Measurements from ENCODE around the gene FERMT2. TPM values are rescaled to one million over a fixed set of nuclear protein-coding genes. Genes with fewer than 3 reads are reported as not detected.

Gene FERMT2
- total and polyA plus RNA-seq, 2 experiments from 2014 or later, result 68.8 to 79.8 TPM

- H3K27me3 ChIP-seq, result no peaks in the 10 kb centered on the region
- no peak overlapping the region for H3K4me3 ChIP-seq
- peaks cover 24% of the 10 kb centered on the region for H3K36me3 ChIP-seq
- no peak for TF ChIP-seq CTCF (IDR thresholded peaks at IDR 0.05; ENCODE audit: low read depth, low read length)
- peak in 1 of 2 donors; percentile 57 for DNase-seq (ENCODE audit: low read depth in 1 of 2, low spot score in 1 of 2)
- peaks cover 25% of the 10 kb centered on the region for H3K4me1 ChIP-seq (ENCODE audit: low read depth)
- H3K27ac ChIP-seq, result no peak overlapping the region
- H3K9me3 ChIP-seq (ENCODE audit: low read depth), result no peaks in the 10 kb centered on the region
Measured at GRCh38 chr14:52919971-52920370, 30.9 kb downstream of the FERMT2 start.

- Histone ChIP-seq H3K9me3 (ENCODE audit: low read depth) (no peaks in the 10 kb centered on the region), H3K4me3 (no peak overlapping the region), H3K4me1 (ENCODE audit: low read depth) (peaks cover 14% of the 10 kb centered on the region), H3K27me3 (no peaks in the 10 kb centered on the region), H3K36me3 (peaks cover 24% of the 10 kb centered on the region), H3K27ac (peak overlapping the region; percentile 21)
- TF ChIP-seq CTCF (IDR thresholded peaks at IDR 0.05; ENCODE audit: low read depth, low read length), result no peak
- DNase-seq (ENCODE audit: low read depth in 1 of 2, low spot score in 1 of 2), result peak in 1 of 2 donors; percentile 57
Measured at GRCh38 chr14:52918486-52918885, 32.4 kb downstream of the FERMT2 start.

- H3K4me3 ChIP-seq, result no peak overlapping the region
- no peaks in the 10 kb centered on the region for H3K27me3 ChIP-seq
- peaks cover 24% of the 10 kb centered on the region for H3K36me3 ChIP-seq
- peaks cover 7% of the 10 kb centered on the region for H3K4me1 ChIP-seq (ENCODE audit: low read depth)
- no peak overlapping the region for H3K27ac ChIP-seq
- no peak for DNase-seq (ENCODE audit: low read depth in 1 of 2, low spot score in 1 of 2)
- no peaks in the 10 kb centered on the region for H3K9me3 ChIP-seq (ENCODE audit: low read depth)
- no peak for TF ChIP-seq CTCF (IDR thresholded peaks at IDR 0.05; ENCODE audit: low read depth, low read length)
Measured at GRCh38 chr14:52917735-52918134, 33.1 kb downstream of the FERMT2 start.

- H3K4me1 ChIP-seq (ENCODE audit: low read depth), result no peaks in the 10 kb centered on the region
- no peaks in the 10 kb centered on the region for H3K9me3 ChIP-seq (ENCODE audit: low read depth)
- no peaks in the 10 kb centered on the region for H3K27me3 ChIP-seq
- H3K4me3 ChIP-seq, result no peak overlapping the region
- DNase-seq (ENCODE audit: low read depth in 1 of 2, low spot score in 1 of 2), result no peak
- peaks cover 24% of the 10 kb centered on the region for H3K36me3 ChIP-seq
- no peak overlapping the region for H3K27ac ChIP-seq
- TF ChIP-seq CTCF (IDR thresholded peaks at IDR 0.05; ENCODE audit: low read depth, low read length), result no peak
Measured at GRCh38 chr14:52914295-52914694, 36.6 kb downstream of the FERMT2 start.

GRCh38 chr14:52913271-52913670 is 37.6 kb downstream of the FERMT2 start:
- peak overlapping the region; percentile 6 for H3K27ac ChIP-seq
- no peaks in the 10 kb centered on the region for H3K27me3 ChIP-seq
- peaks cover 16% of the 10 kb centered on the region for H3K36me3 ChIP-seq
- DNase-seq (ENCODE audit: low read depth in 1 of 2, low spot score in 1 of 2), result peak in 1 of 2 donors; percentile 79
- no peak for TF ChIP-seq CTCF (IDR thresholded peaks at IDR 0.05; ENCODE audit: low read depth, low read length)
- no peak overlapping the region for H3K4me3 ChIP-seq
- H3K4me1 ChIP-seq (ENCODE audit: low read depth), result no peaks in the 10 kb centered on the region
- H3K9me3 ChIP-seq (ENCODE audit: low read depth), result no peaks in the 10 kb centered on the region

GRCh38 chr14:52911904-52912303 is 38.9 kb downstream of the FERMT2 start:
- H3K4me1 ChIP-seq (ENCODE audit: low read depth), result no peaks in the 10 kb centered on the region
- no peak overlapping the region for H3K27ac ChIP-seq
- no peak overlapping the region for H3K4me3 ChIP-seq
- H3K36me3 ChIP-seq, result peaks cover 10% of the 10 kb centered on the region
- DNase-seq (ENCODE audit: low read depth in 1 of 2, low spot score in 1 of 2), result no peak
- no peaks in the 10 kb centered on the region for H3K27me3 ChIP-seq
- no peak for TF ChIP-seq CTCF (IDR thresholded peaks at IDR 0.05; ENCODE audit: low read depth, low read length)
- no peaks in the 10 kb centered on the region for H3K9me3 ChIP-seq (ENCODE audit: low read depth)

Measured in cardiac muscle cell (in vitro differentiated cells and primary cell).